ENCODE results near the gene CD274. TPM values are rescaled to one million over a fixed set of nuclear protein-coding genes. Genes with fewer than 3 reads are reported as not detected.
"Not testable (repeated sequence)": the region's sequence is repeated elsewhere in the genome, so short reads cannot be mapped to it uniquely, and the experiment has no call there.

Gene CD274
- total RNA-seq, 1 donor from 2014 or later = not detected

GRCh38 chr9:5489630-5490490 is 39.5 kb downstream of the CD274 start:
- no peak for DNase-seq
- peaks cover 3% of the 10 kb centered on the region for H3K9me3 Mint-ChIP-seq (ENCODE audit: unreplicated experiment)

DNA sequence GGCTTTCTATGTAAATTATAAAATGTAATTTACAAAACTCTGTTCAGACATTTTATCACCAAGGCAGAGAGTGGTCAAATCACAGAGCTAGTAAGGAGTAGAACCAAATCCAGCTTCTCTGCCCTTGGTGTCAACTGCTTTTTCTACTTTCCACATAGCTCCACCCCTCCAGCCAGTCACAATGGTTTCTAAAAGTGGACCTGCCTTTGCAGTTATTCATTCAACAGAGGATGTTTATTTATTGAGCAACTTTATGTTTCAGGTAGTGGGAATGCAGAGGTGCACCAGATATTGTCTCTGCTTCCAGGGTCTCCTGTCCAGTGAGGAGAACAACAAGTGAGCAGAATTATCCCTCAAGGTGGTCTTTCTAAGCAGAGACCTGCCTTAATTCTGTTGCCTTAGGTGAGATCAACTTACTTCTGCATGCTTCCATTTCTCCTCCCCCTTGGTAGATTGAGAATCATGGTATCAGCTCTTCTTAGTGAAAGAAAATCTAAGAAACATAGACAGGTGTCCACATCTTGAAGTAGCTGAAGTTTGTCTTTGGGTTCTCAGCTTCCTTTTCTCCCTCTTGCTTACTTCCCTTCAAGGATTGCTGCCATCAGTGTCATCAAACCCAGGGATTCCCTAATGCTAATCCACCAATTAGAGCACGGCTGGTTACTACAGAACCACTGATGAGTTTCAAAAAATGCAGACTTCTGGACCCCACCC is 42.8 kb downstream of the CD274 start:
- Mint-ChIP-seq H3K9me3 (ENCODE audit: unreplicated experiment) (no peaks in the 10 kb centered on the region), H3K4me1 (ENCODE audit: low read depth, unreplicated experiment) (no peaks in the 10 kb centered on the region), H3K27me3 (ENCODE audit: unreplicated experiment) (no peaks in the 10 kb centered on the region), H3K27ac (ENCODE audit: unreplicated experiment) (no peak overlapping the region), H3K36me3 (ENCODE audit: unreplicated experiment) (no peaks in the 10 kb centered on the region), H3K4me3 (ENCODE audit: unreplicated experiment) (no peak overlapping the region)
- no peak for DNase-seq
- TF ChIP-seq CTCF (IDR thresholded peaks at IDR 0.05; ENCODE audit: partially characterized antibody, unreplicated experiment) = no peak

More at GRCh38 chr9:5489630-5490490, 39.5 kb downstream of the CD274 start:
- H3K4me3 Mint-ChIP-seq (ENCODE audit: unreplicated experiment) = no peak overlapping the region
- no peaks in the 10 kb centered on the region for H3K4me1 Mint-ChIP-seq (ENCODE audit: low read depth, unreplicated experiment)
- H3K27me3 Mint-ChIP-seq (ENCODE audit: unreplicated experiment) = no peaks in the 10 kb centered on the region
- no peak overlapping the region for H3K27ac Mint-ChIP-seq (ENCODE audit: unreplicated experiment)
- TF ChIP-seq CTCF (IDR thresholded peaks at IDR 0.05; ENCODE audit: partially characterized antibody, unreplicated experiment) = no peak
- H3K36me3 Mint-ChIP-seq (ENCODE audit: unreplicated experiment) = no peaks in the 10 kb centered on the region

DNA sequence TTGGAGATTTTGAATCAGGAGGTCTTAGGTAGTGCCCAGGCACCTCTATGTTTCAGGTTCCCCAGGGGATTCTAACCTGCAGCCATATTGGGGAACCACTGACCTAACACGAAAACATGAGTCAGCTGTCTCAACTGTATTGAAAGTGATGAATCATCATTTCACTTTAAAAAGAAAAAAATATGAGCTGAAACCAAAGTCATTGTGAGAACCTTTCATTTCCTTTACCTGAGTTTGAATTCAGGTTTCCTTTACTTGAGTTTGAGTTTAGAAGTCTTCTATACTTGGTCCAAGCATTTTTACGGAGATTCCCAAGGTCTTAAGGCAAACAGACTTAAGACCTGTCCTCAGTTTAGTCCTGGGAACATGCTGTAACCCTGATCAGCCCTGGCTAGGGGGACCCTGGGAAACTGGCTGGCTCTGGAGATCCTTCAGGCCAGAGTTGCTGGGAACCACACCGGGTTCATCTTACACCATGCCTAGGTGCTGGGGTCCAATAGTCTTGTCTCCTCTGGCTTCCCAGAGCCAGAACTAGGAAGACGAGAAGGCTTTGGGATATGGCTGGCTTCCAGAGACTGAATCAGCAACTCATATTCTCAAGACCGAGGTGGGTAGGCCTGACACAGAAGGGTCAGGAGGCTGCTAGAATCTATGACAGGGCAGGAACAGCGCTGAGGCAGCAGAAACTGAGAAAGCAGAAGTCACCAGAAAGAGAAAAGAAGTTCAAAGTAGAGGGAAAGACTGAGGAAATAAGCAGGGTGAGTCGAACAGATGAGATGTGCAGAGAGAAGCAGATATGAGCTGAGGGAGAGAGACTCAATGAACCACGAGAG is 43.6 kb downstream of the CD274 start:
- no peak overlapping the region for H3K27ac Mint-ChIP-seq (ENCODE audit: unreplicated experiment)
- H3K36me3 Mint-ChIP-seq (ENCODE audit: unreplicated experiment) = no peaks in the 10 kb centered on the region
- no peaks in the 10 kb centered on the region for H3K4me1 Mint-ChIP-seq (ENCODE audit: low read depth, unreplicated experiment)
- no peak for DNase-seq
- no peak overlapping the region for H3K4me3 Mint-ChIP-seq (ENCODE audit: unreplicated experiment)
- no peak for TF ChIP-seq CTCF (IDR thresholded peaks at IDR 0.05; ENCODE audit: partially characterized antibody, unreplicated experiment)
- H3K9me3 Mint-ChIP-seq (ENCODE audit: unreplicated experiment) = no peaks in the 10 kb centered on the region
- H3K27me3 Mint-ChIP-seq (ENCODE audit: unreplicated experiment) = no peaks in the 10 kb centered on the region

DNA sequence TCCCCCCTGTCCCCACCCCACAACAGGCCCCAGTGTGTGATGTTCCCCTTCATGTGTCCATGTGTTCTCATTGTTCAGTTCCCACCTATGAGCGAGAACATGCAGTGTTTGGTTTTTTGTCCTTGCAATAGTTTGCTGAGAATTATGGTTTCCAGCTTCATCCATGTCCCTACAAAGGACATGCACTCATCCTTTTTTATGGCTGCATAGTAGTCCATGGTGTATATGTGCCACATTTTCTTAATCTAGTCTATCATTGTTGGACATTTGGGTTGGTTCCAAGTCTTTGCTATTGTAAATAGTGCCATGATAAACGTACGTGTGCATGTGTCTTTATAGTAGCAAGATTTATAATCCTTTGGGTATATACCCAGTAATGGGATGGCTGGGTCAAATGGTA is 44.4 kb downstream of the CD274 start:
- not testable (repeated sequence) for H3K36me3 Mint-ChIP-seq (ENCODE audit: unreplicated experiment); H3K9me3 Mint-ChIP-seq (ENCODE audit: unreplicated experiment); DNase-seq; H3K4me1 Mint-ChIP-seq (ENCODE audit: low read depth, unreplicated experiment); H3K27me3 Mint-ChIP-seq (ENCODE audit: unreplicated experiment); H3K4me3 Mint-ChIP-seq (ENCODE audit: unreplicated experiment); H3K27ac Mint-ChIP-seq (ENCODE audit: unreplicated experiment)

GRCh38 chr9:5499157-5499556 is 48.8 kb downstream of the CD274 start:
- no peaks in the 10 kb centered on the region for H3K27me3 Mint-ChIP-seq (ENCODE audit: unreplicated experiment)
- H3K27ac Mint-ChIP-seq (ENCODE audit: unreplicated experiment) = no peak overlapping the region
- DNase-seq = no peak
- H3K36me3 Mint-ChIP-seq (ENCODE audit: unreplicated experiment) = no peaks in the 10 kb centered on the region
- no peaks in the 10 kb centered on the region for H3K4me1 Mint-ChIP-seq (ENCODE audit: low read depth, unreplicated experiment)
- H3K9me3 Mint-ChIP-seq (ENCODE audit: unreplicated experiment) = peaks cover 2% of the 10 kb centered on the region
- no peak overlapping the region for H3K4me3 Mint-ChIP-seq (ENCODE audit: unreplicated experiment)
- no peak for TF ChIP-seq CTCF (IDR thresholded peaks at IDR 0.05; ENCODE audit: partially characterized antibody, unreplicated experiment)
